Cardiac septum (tissue), 1 donor: ENCODE data around the gene DNAJC21. TPM values are rescaled to one million over a fixed set of nuclear protein-coding genes. Genes with fewer than 3 reads are reported as not detected.

ENCODE experiments used
- total RNA-seq: library from RNA; stranded (reverse); fragmentation: NEBNext Ultra II Directional; extraction: Animal tissue kit (Norgen Biotek cat#: 25700); gene quantifications from one replicate; pipeline ENCODE4 v1.2.1, GENCODE V29; 2021
- donor health status: DM: no; HTN: no; CAD: no.

The DNAJC21 gene
- total RNA-seq, 1 donor from 2014 or later = 68.4 TPM

Other genes starting within 250 kb of the DNAJC21 start
- gene TTC23L, start 90.4 kb upstream of the DNAJC21 start, total RNA-seq = 0.32 TPM
- 23.4 TPM for gene RAD1, start 14.1 kb upstream of the DNAJC21 start, total RNA-seq
- 14.6 TPM for gene BRIX1, start 13.8 kb upstream of the DNAJC21 start, total RNA-seq
- not detected for gene AGXT2, start 118.4 kb downstream of the DNAJC21 start, total RNA-seq